Gastroesophageal sphincter (tissue), 3 donors: ENCODE measurements around the gene CDCA5.

ENCODE experiments used
- EP300 ChIP-seq: sonication (generic); formaldehyde crosslinking; IDR thresholded peaks from one replicate; pipeline ENCODE4 v1.6.1; 2017; ENCODE audit warnings: antibody characterized with exemption, mild to moderate bottlenecking
- TF ChIP-seq, protein P1 (sequence below), 4 experiments: fragments of 200-600 bp in 2 of 4; fragments of 450-650 bp in 2 of 4; sonication (generic) in 1 of 4; IDR thresholded peaks; one replicate each; pipeline ENCODE4 v1.5.1; 2017 to 2019; ENCODE audit warnings: antibody characterized with exemption in 4 of 4, mild to moderate bottlenecking in 2 of 4, moderate library complexity in 2 of 4

DNA sequence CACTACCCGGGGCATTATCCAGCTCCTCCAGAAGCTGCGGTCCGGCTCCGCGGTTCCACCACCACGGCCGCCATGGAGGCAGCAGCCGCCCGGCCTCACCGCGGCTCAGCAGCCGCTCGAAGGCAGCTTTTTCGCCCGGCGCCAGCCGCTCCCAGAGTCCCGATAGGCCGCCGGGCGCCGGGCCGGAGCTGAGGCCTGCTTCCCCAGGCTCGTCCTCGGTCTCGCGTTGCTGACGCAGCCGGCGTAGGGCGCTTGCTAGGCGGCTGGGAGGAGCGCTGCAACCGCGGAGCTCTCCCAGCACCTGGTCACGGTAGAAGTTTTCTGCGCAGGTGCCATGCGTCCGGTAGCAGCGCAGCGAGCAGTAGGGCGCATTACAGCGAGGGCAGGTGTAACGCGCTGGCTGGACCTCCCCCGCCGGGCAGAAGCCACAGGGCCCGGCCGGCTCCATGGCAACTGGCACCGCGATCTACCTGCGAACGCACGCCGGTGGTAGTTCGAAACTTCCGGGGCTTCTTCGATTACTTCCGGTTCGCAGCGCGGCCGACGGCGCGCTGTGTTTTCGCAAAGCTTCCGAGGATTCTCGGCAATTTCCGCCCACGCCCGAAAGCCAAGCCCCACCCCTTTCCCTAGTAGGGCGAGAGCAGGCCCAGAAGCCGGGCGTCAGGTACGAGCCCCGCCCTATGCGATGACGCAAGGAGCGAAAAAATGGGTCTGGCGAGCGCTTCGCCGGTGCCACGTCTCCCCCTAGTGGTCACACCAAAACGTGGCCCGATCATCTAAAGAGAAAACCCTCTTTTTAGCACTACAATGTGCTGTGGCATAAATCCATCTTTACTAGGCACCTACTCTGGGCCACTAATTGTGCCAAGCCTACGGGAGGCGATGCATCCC is 33.6 kb upstream of the CDCA5 start, which contains the start of gene ZNHIT2:
- TF ChIP-seq, protein P1, sequence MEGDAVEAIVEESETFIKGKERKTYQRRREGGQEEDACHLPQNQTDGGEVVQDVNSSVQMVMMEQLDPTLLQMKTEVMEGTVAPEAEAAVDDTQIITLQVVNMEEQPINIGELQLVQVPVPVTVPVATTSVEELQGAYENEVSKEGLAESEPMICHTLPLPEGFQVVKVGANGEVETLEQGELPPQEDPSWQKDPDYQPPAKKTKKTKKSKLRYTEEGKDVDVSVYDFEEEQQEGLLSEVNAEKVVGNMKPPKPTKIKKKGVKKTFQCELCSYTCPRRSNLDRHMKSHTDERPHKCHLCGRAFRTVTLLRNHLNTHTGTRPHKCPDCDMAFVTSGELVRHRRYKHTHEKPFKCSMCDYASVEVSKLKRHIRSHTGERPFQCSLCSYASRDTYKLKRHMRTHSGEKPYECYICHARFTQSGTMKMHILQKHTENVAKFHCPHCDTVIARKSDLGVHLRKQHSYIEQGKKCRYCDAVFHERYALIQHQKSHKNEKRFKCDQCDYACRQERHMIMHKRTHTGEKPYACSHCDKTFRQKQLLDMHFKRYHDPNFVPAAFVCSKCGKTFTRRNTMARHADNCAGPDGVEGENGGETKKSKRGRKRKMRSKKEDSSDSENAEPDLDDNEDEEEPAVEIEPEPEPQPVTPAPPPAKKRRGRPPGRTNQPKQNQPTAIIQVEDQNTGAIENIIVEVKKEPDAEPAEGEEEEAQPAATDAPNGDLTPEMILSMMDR (IDR thresholded peaks at IDR 0.05) = peak in 3 of 4 experiments; percentile 94 to 98 (median 97)
- TF ChIP-seq EP300 = no peak
